NCI-H226 (cell line): Measurements from ENCODE around the gene IQSEC1.

Experiments
- DNase-seq: peaks from one replicate; pipeline ENCODE4 v3.0.0-alpha.2; 2015

IQSEC1 gene

GRCh38 chr3:12924437-12924836 is 148.8 kb downstream of the IQSEC1 start:
- DNase-seq = no peak

GRCh38 chr3:12922881-12923431 is 150.3 kb downstream of the IQSEC1 start:
- DNase-seq = no peak

- DNase-seq = no peak
These were observed 150.9 kb downstream of the IQSEC1 start for GRCh38 chr3:12922306-12922705.

- DNase-seq = no peak
These were observed 151.5 kb downstream of the IQSEC1 start for GRCh38 chr3:12921736-12922135.

DNA sequence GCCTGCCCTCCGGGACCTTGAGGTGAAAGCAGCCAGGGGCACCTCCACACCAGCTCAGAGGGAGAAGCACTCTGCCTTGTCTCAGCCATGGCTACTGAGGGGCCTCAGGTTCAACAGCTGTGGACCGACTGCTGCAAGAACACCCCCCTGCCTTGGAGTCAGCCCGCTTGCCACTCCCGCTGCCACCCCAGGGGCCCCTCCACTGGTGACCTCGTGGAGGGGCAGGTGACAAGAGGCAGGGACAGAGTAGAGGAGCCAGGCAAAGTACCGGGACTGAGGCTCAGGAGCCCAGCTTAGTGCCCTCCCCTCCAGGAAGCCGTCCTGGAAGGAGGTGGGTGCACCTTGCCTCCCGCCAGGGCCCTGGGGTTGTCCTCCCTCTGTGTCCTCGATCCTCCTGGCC is 152.3 kb downstream of the IQSEC1 start:
- no peak for DNase-seq

DNA sequence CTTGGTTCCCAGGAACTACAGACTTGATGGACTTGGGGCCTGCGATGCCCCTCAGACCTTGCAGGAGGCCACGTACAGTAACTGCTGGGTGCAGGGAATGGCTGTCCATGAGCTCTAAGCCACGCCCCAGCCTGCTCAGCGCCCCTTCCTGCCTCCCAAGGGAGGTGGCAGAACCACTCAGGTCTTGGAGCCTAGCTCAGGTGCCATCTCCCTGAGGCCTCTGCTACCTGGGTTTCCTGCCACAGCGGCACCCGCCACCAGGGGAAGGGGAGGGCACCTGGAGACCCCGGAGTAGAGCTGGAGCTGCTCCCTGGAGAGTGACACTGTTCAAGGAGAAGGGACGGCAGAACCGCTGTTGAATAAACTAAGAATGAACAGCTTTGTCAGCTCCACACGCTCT is 154.0 kb downstream of the IQSEC1 start:
- no peak for DNase-seq

DNA sequence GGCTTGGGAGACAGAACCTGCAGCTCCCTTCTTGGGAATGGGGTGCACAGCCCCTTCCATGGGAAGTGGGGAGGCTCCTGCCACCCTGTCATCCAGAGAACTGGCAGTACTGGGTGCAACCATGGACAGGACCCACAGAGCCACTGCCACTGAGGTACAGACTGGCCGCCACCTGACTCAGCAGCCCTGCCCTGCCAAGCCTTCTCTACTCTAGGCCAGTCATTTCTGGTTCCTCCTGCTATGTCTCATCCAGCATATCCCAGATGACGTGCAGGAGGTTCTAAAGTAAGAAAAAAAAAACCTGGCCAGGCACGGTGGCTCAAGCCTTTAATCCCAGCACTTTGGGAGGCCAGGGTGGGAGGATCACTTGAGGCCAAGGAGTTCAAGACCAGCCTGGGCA is 155.0 kb downstream of the IQSEC1 start:
- no peak for DNase-seq

- DNase-seq = no peak
These were observed 157.1 kb downstream of the IQSEC1 start for GRCh38 chr3:12916159-12916558.

DNA sequence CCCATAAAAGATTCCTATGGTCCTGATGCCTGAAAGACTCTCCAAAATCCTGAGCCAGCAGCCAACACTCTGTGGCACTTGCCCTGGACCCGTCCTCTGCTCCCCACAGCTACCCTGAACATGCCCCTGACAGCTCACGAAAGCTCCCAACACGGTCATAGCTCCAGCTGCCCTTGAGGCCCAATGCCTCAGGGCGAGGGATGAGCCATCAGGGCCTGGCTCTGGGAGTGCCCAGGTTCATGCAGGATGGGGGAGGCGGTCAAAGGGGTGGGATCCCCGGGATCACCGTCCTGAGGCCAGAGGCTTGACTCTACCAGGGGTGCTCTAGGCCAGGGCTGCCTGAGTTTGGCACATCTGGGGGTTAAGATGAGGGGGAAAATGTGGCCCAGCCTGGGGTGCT is 159.1 kb downstream of the IQSEC1 start:
- no peak for DNase-seq

DNA sequence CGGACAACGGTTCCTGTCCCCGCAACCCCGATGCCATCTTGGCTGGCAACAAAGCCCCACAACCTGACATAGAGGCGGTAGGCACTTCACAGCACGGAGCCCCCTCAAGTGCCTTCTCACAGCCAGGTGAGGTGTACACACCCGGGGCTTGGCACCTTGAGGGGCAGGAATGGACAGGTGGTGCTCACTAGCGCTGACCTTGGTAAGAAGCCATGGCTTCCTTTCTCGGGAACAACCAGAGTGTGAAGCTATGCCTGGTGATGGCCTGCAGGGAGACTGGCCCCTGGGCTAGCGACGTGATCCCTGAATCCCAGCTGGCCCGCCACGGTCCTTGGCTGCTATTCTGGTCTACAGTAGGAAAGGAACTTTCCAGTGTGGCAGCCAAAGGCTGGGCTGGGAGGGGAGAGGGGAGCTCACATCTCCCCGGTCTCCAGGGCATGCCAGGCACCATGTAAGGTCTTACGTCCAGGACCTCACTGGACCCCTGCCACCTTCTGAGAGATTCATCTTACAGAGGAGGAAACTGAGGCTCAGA is 161.3 kb downstream of the IQSEC1 start:
- no peak for DNase-seq

- DNase-seq = no peak
These were observed 162.7 kb downstream of the IQSEC1 start for GRCh38 chr3:12910356-12911099.

GRCh38 chr3:12909710-12910109 is 163.5 kb downstream of the IQSEC1 start:
- no peak for DNase-seq

GRCh38 chr3:12908859-12909258 is 164.4 kb downstream of the IQSEC1 start:
- DNase-seq = no peak

DNA sequence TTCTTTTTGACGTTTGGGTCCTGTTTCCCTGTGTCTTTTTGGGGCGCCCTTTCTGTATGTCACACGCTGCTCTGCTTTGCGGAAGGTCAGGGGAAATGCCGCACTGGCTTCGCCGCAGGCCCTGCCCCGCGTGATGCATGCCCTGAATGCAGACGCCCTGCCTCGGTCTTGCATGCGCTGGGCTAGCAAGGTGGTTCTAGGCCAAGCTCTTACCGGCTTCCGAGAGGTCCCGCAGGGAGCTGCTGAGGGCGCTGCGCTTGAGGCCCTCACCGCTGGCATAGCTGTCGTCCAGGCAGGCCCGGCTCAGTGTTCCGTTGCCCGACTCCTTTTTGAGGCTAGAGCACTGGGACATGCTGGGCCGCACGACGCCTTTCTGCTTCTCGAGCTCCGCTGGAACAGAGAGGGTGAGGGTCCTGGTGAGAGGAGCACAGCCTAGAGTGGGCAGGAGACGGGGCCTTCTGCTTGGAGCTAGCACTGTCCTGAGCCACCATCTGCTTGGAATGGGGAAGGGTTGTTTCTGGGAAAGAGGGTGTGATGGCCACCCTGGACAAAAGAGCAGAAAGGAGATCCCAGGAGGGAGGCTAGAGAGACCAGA is 165.0 kb downstream of the IQSEC1 start:
- no peak for DNase-seq

DNA sequence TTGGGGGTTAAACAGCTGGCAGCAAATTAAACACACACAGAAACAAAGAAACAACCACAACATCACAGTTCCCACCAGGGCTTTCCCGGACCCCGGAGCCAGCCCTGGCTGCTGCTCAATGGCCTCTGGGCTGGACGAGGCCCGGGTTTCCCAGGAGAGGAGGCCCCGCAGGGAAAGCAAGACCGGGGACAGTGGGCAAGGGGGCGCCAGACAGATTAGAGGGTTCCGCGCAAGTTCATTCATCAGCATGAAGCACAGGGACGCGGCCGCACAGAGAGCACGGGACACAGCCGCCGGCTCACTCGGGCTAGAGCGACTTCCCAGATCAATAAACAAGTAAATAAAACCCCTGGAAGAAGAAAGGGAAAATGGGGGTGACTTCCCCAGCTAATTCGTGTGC is 165.5 kb downstream of the IQSEC1 start:
- no peak for DNase-seq

GRCh38 chr3:12907296-12907695 is 165.9 kb downstream of the IQSEC1 start:
- no peak for DNase-seq

DNA sequence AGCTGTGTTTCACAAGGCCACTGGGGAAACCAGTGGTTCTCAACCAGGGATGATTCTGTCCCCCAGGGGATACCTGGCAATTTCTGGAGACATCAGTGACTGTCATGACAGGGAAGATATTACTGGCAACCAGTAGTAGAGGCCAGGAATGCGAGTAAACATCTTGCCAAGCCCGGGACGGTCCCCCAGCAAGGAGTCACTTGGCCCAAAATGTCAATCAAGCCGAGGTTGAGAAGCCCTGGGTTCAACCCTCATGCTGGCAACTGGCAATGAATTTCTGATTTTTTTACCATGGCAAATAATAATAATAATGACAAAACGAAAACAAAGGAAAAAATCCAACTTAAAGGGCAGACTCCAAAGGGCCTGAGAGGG is 166.3 kb downstream of the IQSEC1 start:
- DNase-seq = no peak

- DNase-seq = no peak
These were observed 166.9 kb downstream of the IQSEC1 start for GRCh38 chr3:12906141-12906915.

DNA sequence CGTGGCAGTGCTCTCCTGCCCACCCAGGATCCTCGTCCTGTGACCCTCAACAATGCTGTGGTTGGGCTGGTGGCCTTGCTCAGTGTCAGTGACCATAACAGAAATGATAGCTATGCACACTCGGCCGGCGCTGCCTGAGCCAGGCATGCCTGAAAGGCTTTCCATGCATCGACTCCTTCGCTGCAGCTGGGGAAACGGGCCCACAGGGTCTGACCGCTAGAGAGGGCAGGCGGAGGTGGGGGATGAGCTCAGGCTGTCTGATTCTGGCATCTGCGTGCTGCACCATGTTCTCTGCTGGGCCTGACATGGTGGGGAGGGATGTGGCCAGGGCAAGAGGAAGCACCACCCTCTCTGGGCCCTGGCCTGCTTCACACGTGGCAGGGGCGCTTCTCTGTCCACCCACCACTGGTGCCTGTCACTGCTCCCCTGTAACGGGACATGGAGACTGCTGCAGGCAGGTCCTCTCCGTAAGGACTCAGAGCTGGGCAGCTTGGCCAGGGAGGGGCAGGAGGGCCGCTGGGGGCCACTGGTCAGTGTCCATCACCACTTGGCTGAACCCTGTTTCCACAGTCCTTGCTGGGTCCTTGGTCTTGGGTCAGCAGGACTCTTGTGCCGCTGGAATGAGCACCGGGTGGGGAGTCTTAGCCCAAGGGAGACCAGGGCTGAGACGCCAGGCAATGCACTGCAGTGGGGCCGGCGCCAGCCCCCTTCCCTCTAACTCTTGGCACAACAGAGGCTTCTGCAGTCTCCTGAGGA is 167.7 kb downstream of the IQSEC1 start:
- no peak for DNase-seq

DNA sequence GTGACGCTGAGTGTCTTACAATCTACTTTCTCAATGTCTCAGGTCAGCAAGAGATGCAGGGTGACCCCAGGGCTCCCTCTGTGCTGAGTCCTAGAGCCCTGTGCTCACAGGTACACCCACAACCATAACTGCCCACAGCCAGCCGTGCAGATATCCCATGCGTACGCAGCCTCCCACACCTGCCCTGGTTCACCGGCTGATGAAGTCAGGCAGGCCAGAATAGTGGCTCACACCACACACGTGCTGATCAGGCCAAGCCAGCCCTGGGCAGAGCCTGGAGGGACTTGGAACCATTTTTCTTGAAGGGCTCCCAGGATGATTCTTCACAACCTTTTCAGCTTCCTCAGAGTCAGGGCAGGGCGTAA is 168.3 kb downstream of the IQSEC1 start:
- DNase-seq = no peak

DNA sequence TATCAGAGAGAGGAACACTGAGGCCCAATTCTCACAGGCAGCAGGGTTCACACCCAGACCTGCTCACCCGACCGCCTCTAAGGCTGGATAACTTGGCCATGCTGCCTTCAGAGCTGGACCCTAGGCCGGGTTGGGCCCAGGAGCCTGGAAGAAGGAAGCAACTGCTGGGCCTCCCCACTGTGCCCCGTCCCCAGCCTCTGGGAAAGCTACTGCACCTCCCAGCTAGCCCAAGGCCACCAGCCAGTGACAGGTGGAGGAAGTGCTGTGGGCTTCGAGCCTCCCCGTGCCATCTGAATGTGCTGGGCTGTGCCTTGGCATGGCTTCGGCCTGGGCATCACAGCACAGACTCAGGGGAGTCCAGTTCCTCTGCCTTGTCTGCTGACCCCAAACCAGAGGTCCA is 169.3 kb downstream of the IQSEC1 start:
- DNase-seq = no peak

- DNase-seq = no peak
These were observed 170.0 kb downstream of the IQSEC1 start for GRCh38 chr3:12903000-12903800.
